Stomach (tissue), 4 donors: Measurements from ENCODE around the gene DCLRE1A.

Source experiments
- CTCF ChIP-seq, 7 experiments: fragments of 450-650 bp in 4 of 7; fragments of 200-600 bp in 3 of 7; sonication (generic) in 3 of 7; IDR thresholded peaks; one replicate each; pipeline ENCODE4 v1.5.1; 2016 to 2019; ENCODE audit warnings: antibody characterized with exemption in 7 of 7, control low read depth in 2 of 7, mild to moderate bottlenecking in 1 of 7
- EP300 ChIP-seq: sonication (generic); formaldehyde crosslinking; IDR thresholded peaks from one replicate; pipeline ENCODE4 v1.6.1; 2017; ENCODE audit warnings: antibody characterized with exemption
- POLR2A ChIP-seq, 4 donors: fragments of 450-650 bp; IDR thresholded peaks; one replicate each; pipeline ENCODE4 v1.6.1; 2016; ENCODE audit warnings: antibody characterized with exemption in 4 of 4, control low read depth in 2 of 4, mild to moderate bottlenecking in 1 of 4, moderate library complexity in 1 of 4

DNA sequence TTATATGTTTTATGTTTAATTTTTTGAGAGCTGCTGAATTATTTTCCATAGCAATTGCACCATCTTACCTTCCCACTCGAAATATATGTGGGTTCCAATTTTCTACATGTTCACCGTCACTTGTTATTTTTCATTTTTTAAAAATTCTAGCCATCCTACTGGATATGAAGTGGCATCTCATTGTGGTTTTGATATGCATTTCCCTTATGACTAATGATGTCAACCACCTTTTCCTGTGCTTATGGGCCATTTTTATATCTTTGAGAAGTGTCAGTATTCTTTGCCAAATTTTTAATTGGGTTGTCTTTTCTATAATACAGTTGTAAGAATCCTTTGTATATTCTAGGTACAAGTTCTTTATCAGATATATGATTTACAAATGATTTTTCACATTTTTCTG is 28.4 kb upstream of the DCLRE1A start:
- TF ChIP-seq CTCF (IDR thresholded peaks at IDR 0.05) (no peak), POLR2A (IDR thresholded peaks at IDR 0.05) (no peak), EP300 (no peak)
